MM.1S (cell line): ENCODE data around the gene TMEM258.

Experiments
- DNase-seq: peaks from one replicate; pipeline ENCODE4 v3.0.0-alpha.2; 2015
- H2AFZ ChIP-seq: fragments of 300-600 bp; sonication (generic); 2 replicates; pipeline ENCODE4 v1.6.0; 2016; ENCODE audit warnings: antibody characterized with exemption, low read length
- H3F3A ChIP-seq: fragments of 300-600 bp; sonication (generic); 2 replicates; pipeline ENCODE4 v1.6.1; 2016; ENCODE audit warnings: mild to moderate bottlenecking, antibody characterized with exemption, low read length, moderate library complexity, mixed read lengths; ENCODE audit not compliant: insufficient read depth
- H3K27ac ChIP-seq: fragments of 300-600 bp; sonication (generic); 2 replicates; pipeline ENCODE4 v1.5.1; 2016; ENCODE audit warnings: mild to moderate bottlenecking, low read length
- H3K27me3 ChIP-seq: fragments of 300-600 bp; sonication (generic); replicated peaks from 2 replicates; pipeline ENCODE4 v1.6.0; 2016; ENCODE audit warnings: low read length; ENCODE audit not compliant: insufficient read depth
- H3K36me3 ChIP-seq: fragments of 300-600 bp; sonication (generic); replicated peaks from 2 replicates; pipeline ENCODE4 v1.6.1; 2016; ENCODE audit warnings: mild to moderate bottlenecking, low read length, mixed read lengths; ENCODE audit not compliant: insufficient read depth
- H3K4me1 ChIP-seq: fragments of 300-600 bp; sonication (generic); 2 replicates; pipeline ENCODE4 v1.6.1; 2016; ENCODE audit warnings: low read length, mixed read lengths
- H3K4me2 ChIP-seq: fragments of 300-600 bp; sonication (generic); 2 replicates; pipeline ENCODE4 v1.6.0; 2016; ENCODE audit warnings: low read depth, low read length
- H3K4me3 ChIP-seq: fragments of 300-600 bp; sonication (generic); 2 replicates; pipeline ENCODE4 v1.5.1; 2016; ENCODE audit warnings: low read length, mixed read lengths
- H3K79me2 ChIP-seq: fragments of 300-600 bp; sonication (generic); 2 replicates; pipeline ENCODE4 v1.6.1; 2016; ENCODE audit warnings: mixed run types, low read length, mixed read lengths
- H3K9ac ChIP-seq: fragments of 300-600 bp; sonication (generic); 2 replicates; pipeline ENCODE4 v1.6.1; 2016; ENCODE audit warnings: low read length, mixed read lengths
- H3K9me2 ChIP-seq: fragments of 300-600 bp; sonication (generic); replicated peaks from 2 replicates; pipeline ENCODE4 v1.6.1; 2016; ENCODE audit warnings: mild to moderate bottlenecking, low read length, mixed read lengths; ENCODE audit not compliant: insufficient read depth
- H3K9me3 ChIP-seq: fragments of 300-600 bp; sonication (generic); replicated peaks from 2 replicates; pipeline ENCODE4 v1.6.1; 2016; ENCODE audit warnings: mild to moderate bottlenecking, low read length, mixed read lengths; ENCODE audit not compliant: insufficient read depth
- H4K20me1 ChIP-seq: fragments of 300-600 bp; sonication (generic); 2 replicates; pipeline ENCODE4 v1.6.1; 2016; ENCODE audit warnings: mild to moderate bottlenecking, low read length, moderate library complexity, mixed read lengths; ENCODE audit not compliant: insufficient read depth
- CTCF ChIP-seq: fragments of 300-600 bp; sonication (generic); IDR thresholded peaks from 2 replicates; pipeline ENCODE4 v1.5.1; 2016; ENCODE audit warnings: antibody characterized with exemption, low read length, mixed read lengths
- EZH2 ChIP-seq: fragments of 300-600 bp; sonication (generic); optimal IDR thresholded peaks from 2 replicates; pipeline ENCODE3; 2017; ENCODE audit warnings: low read depth, mild to moderate bottlenecking, antibody characterized with exemption, low read length, mixed read lengths
- EZH2phosphoT487 ChIP-seq: fragments of 300-600 bp; sonication (generic); IDR thresholded peaks from 2 replicates; pipeline ENCODE4 v1.6.1; 2018; ENCODE audit warnings: antibody characterized with exemption, low read length

The TMEM258 gene

GRCh38 chr11:61764606-61765260 is 27.7 kb downstream of the TMEM258 start:
- Histone ChIP-seq H3K4me2 (no peak overlapping the region), H3K9me3 (no peaks in the 10 kb centered on the region), H3F3A (no peaks in the 10 kb centered on the region), H3K27me3 (peaks cover 62% of the 10 kb centered on the region), H4K20me1 (no peaks in the 10 kb centered on the region), H3K79me2 (no peaks in the 10 kb centered on the region), H3K36me3 (no peaks in the 10 kb centered on the region), H3K4me3 (no peak overlapping the region), H3K27ac (no peak overlapping the region), H3K9me2 (no peaks in the 10 kb centered on the region), H3K9ac (no peak overlapping the region), H2AFZ (no peak overlapping the region), H3K4me1 (no peaks in the 10 kb centered on the region)
- TF ChIP-seq EZH2 (no peak), CTCF (no peak), EZH2phosphoT487 (no peak)
- no peak for DNase-seq

GRCh38 chr11:61763930-61764605 is 28.3 kb downstream of the TMEM258 start:
- H3K36me3 ChIP-seq, result no peaks in the 10 kb centered on the region
- H3K79me2 ChIP-seq, result no peaks in the 10 kb centered on the region
- no peaks in the 10 kb centered on the region for H3F3A ChIP-seq
- no peak overlapping the region for H3K4me2 ChIP-seq
- H4K20me1 ChIP-seq, result no peaks in the 10 kb centered on the region
- H3K9ac ChIP-seq, result no peak overlapping the region
- H3K9me2 ChIP-seq, result no peaks in the 10 kb centered on the region
- H3K27me3 ChIP-seq, result peaks cover 65% of the 10 kb centered on the region
- H3K4me1 ChIP-seq, result no peaks in the 10 kb centered on the region
- no peak overlapping the region for H3K4me3 ChIP-seq
- no peak overlapping the region for H2AFZ ChIP-seq
- TF ChIP-seq EZH2, result no peak
- no peak for TF ChIP-seq CTCF
- TF ChIP-seq EZH2phosphoT487, result no peak
- no peak for DNase-seq
- no peak overlapping the region for H3K27ac ChIP-seq
- H3K9me3 ChIP-seq, result no peaks in the 10 kb centered on the region

- no peak for DNase-seq
- TF ChIP-seq EZH2 (no peak), CTCF (no peak), EZH2phosphoT487 (no peak)
- Histone ChIP-seq H4K20me1 (no peaks in the 10 kb centered on the region), H3K36me3 (no peaks in the 10 kb centered on the region), H3K27me3 (peaks cover 76% of the 10 kb centered on the region), H3K79me2 (no peaks in the 10 kb centered on the region), H3K4me1 (no peaks in the 10 kb centered on the region), H3K9me3 (no peaks in the 10 kb centered on the region), H3K9me2 (no peaks in the 10 kb centered on the region), H3K4me3 (no peak overlapping the region), H3F3A (no peaks in the 10 kb centered on the region), H3K27ac (no peak overlapping the region), H3K9ac (no peak overlapping the region), H2AFZ (no peak overlapping the region), H3K4me2 (no peak overlapping the region)
Measured at GRCh38 chr11:61762798-61763197, 29.6 kb downstream of the TMEM258 start.
